GM23338 (cell line): ENCODE measurements around the gene ZACN. TPM values are rescaled to one million over a fixed set of nuclear protein-coding genes. Genes with fewer than 3 reads are reported as not detected.
A peak's percentile ranks its signal among the peaks of the same experiment; 100 is the strongest.

Source experiments
- ATAC-seq: fragments of 200-7000 bp; cut with Tn5 transposase; 3 replicates; pipeline ENCODE4 v1.9.1; 2020
- DNase-seq: peaks from one replicate; pipeline ENCODE4 v3.0.0-alpha.2; 2015; ENCODE audit warnings: low spot score
- H2AFZ ChIP-seq: fragments of 200-600 bp; sonication (generic); 2 replicates; pipeline ENCODE4 v1.8.0; 2016; ENCODE audit warnings: antibody characterized with exemption, mild to moderate bottlenecking, moderate library complexity
- H3F3A ChIP-seq: fragments of 200-600 bp; sonication (generic); replicated peaks from 2 replicates; pipeline ENCODE4 v1.8.0; 2017; ENCODE audit warnings: antibody characterized with exemption, mixed run types, low read depth
- H3K27ac ChIP-seq: fragments of 200-600 bp; sonication (generic); 2 replicates; pipeline ENCODE4 v1.6.1; 2016; ENCODE audit warnings: low read depth
- H3K27me3 ChIP-seq: fragments of 200-600 bp; sonication (generic); 2 replicates; pipeline ENCODE4 v1.8.0; 2016; ENCODE audit warnings: mild to moderate bottlenecking, mixed run types, moderate library complexity; ENCODE audit not compliant: insufficient read depth
- H3K36me3 ChIP-seq: fragments of 200-600 bp; sonication (generic); 2 replicates; pipeline ENCODE4 v1.8.0; 2016; ENCODE audit warnings: mild to moderate bottlenecking; ENCODE audit not compliant: insufficient read depth
- H3K4me1 ChIP-seq: fragments of 200-600 bp; sonication (generic); 2 replicates; pipeline ENCODE4 v1.8.0; 2016; ENCODE audit warnings: mild to moderate bottlenecking, moderate library complexity; ENCODE audit not compliant: insufficient read depth
- H3K4me2 ChIP-seq: fragments of 200-600 bp; sonication (generic); 2 replicates; pipeline ENCODE4 v1.7.1; 2017; ENCODE audit warnings: mixed run types
- H3K4me3 ChIP-seq: fragments of 200-600 bp; sonication (generic); 2 replicates; pipeline ENCODE4 v1.6.1; 2016; ENCODE audit warnings: mixed run types
- H3K79me2 ChIP-seq: fragments of 200-600 bp; sonication (generic); replicated peaks from 2 replicates; pipeline ENCODE4 v1.8.0; 2017; ENCODE audit warnings: mild to moderate bottlenecking; ENCODE audit not compliant: insufficient read depth
- H3K9me2 ChIP-seq: fragments of 200-600 bp; sonication (generic); 2 replicates; pipeline ENCODE4 v1.8.0; 2017; ENCODE audit not compliant: insufficient read depth
- H4K20me1 ChIP-seq: fragments of 200-600 bp; sonication (generic); replicated peaks from 2 replicates; pipeline ENCODE4 v1.8.0; 2017; ENCODE audit warnings: mild to moderate bottlenecking; ENCODE audit not compliant: insufficient read depth
- H3K27ac Mint-ChIP-seq: 2 replicates; pipeline ENCODE4 v1.8.0; 2020; ENCODE audit warnings: inconsistent platforms, mild to moderate bottlenecking, moderate library complexity, mixed read lengths
- H3K27me3 Mint-ChIP-seq: 3 replicates; pipeline ENCODE4 v1.8.0; 2022; ENCODE audit warnings: low read depth, mild to moderate bottlenecking, moderate library complexity, mixed read lengths, inconsistent platforms; ENCODE audit not compliant: insufficient read depth, poor library complexity
- H3K36me3 Mint-ChIP-seq: 3 replicates; pipeline ENCODE4 v1.8.0; 2021; ENCODE audit warnings: low read depth, mild to moderate bottlenecking, inconsistent platforms, moderate library complexity, mixed read lengths
- H3K4me1 Mint-ChIP-seq: 3 replicates; pipeline ENCODE4 v1.8.0; 2020; ENCODE audit warnings: mild to moderate bottlenecking, inconsistent platforms, mixed read lengths
- H3K4me3 Mint-ChIP-seq: 3 replicates; pipeline ENCODE4 v1.8.0; 2021; ENCODE audit warnings: moderate library complexity, mild to moderate bottlenecking, inconsistent platforms, mixed read lengths
- H3K9me3 Mint-ChIP-seq: 3 replicates; pipeline ENCODE4 v1.8.0; 2020; ENCODE audit warnings: moderate library complexity, mild to moderate bottlenecking, inconsistent platforms, mixed read lengths
- CREB1 ChIP-seq: fragments of 250-450 bp; sonication (Bioruptor Pico); IDR thresholded peaks from 2 replicates; pipeline ENCODE4 v1.5.0; 2020; ENCODE audit warnings: low read depth, mild to moderate bottlenecking, moderate library complexity
- CTCF ChIP-seq, 2 experiments: fragments of 200-600 bp in 1 of 2; sonication (generic) in 1 of 2; conservative IDR thresholded peaks; 2 replicates each; pipeline versions ENCODE4 v1.5.1 to v1.6.1; 2016 to 2017; ENCODE audit warnings: antibody characterized with exemption in 2 of 2, low read depth in 2 of 2, mild to moderate bottlenecking in 2 of 2, moderate library complexity in 1 of 2
- ETS1 ChIP-seq: IDR thresholded peaks from 2 replicates; pipeline ENCODE4 v1.6.1; 2016; ENCODE audit warnings: antibody characterized with exemption
- EZH2 ChIP-seq: fragments of 200-600 bp; sonication (generic); IDR thresholded peaks from one replicate; pipeline ENCODE4 v1.8.0; 2017; ENCODE audit warnings: antibody characterized with exemption, mild to moderate bottlenecking, low read depth; ENCODE audit not compliant: unreplicated experiment
- EZH2phosphoT487 ChIP-seq: fragments of 200-600 bp; sonication (generic); IDR thresholded peaks from one replicate; pipeline ENCODE4 v1.8.1; 2018; ENCODE audit warnings: antibody characterized with exemption; ENCODE audit not compliant: unreplicated experiment
- JUNB ChIP-seq: IDR thresholded peaks from one replicate; pipeline ENCODE4 v1.6.1; 2016; ENCODE audit warnings: antibody characterized with exemption; ENCODE audit not compliant: unreplicated experiment
- NANOG ChIP-seq: IDR thresholded peaks from 2 replicates; pipeline ENCODE4 v1.6.1; 2016; ENCODE audit warnings: antibody characterized with exemption, borderline replicate concordance
- POLR2AphosphoS5 ChIP-seq: IDR thresholded peaks from 2 replicates; pipeline ENCODE4 v1.6.1; 2016; ENCODE audit warnings: antibody characterized with exemption, low read depth
- REST ChIP-seq: IDR thresholded peaks from one replicate; pipeline ENCODE4 v1.6.1; 2018; ENCODE audit warnings: antibody characterized with exemption; ENCODE audit not compliant: unreplicated experiment
- STAT1 ChIP-seq: IDR thresholded peaks from one replicate; pipeline ENCODE4 v1.6.1; 2016; ENCODE audit warnings: antibody characterized with exemption; ENCODE audit not compliant: unreplicated experiment
- ZNF114 ChIP-seq: fragments of 250-450 bp; sonication (Bioruptor Pico); IDR thresholded peaks from 2 replicates; pipeline ENCODE4 v1.5.0; 2020; ENCODE audit warnings: mild to moderate bottlenecking, moderate library complexity
- ZNF331 ChIP-seq: fragments of 250-450 bp; sonication (Bioruptor Pico); IDR thresholded peaks from 2 replicates; pipeline ENCODE4 v1.5.0; 2020; ENCODE audit warnings: low read depth, mild to moderate bottlenecking, moderate library complexity
- ZNF462 ChIP-seq: fragments of 250-450 bp; sonication (Bioruptor Pico); IDR thresholded peaks from 2 replicates; pipeline ENCODE4 v1.5.0; 2020; ENCODE audit warnings: mild to moderate bottlenecking, moderate library complexity
- polyA plus RNA-seq: library from polyadenylated mRNA; unstranded; fragments of >200 nt; fragmentation: Nextera tagmentation; extraction: Ambion mirVana; gene quantifications from 2 replicates; pipeline ENCODE4 v1.2.1, GENCODE V29; 2016
- total RNA-seq: library from RNA; depleted of rRNA; stranded (reverse); fragments of >200 nt; shearing (Covaris generic); gene quantifications from 2 replicates; pipeline ENCODE4 v1.2.3, GENCODE V29; 2014

The ZACN gene
- total and polyA plus RNA-seq, 2 experiments from 2014 or later = 0.47 TPM; not detected in 1

- H3K9me3 Mint-ChIP-seq = no peaks in the 10 kb centered on the region
- Histone ChIP-seq H3K79me2 (no peaks in the 10 kb centered on the region), H3K36me3 (peaks cover 21% of the 10 kb centered on the region), H2AFZ (no peak overlapping the region), H3K9me2 (no peaks in the 10 kb centered on the region), H3K4me2 (0 out of 2 replicates have a peak overlapping the region, but pooled peaks have one; percentile 26), H3K27me3 (no peaks in the 10 kb centered on the region), H3F3A (peaks cover 13% of the 10 kb centered on the region), H3K4me1 (peaks cover 10% of the 10 kb centered on the region), H3K27ac (peak overlapping the region; percentile 59), H4K20me1 (no peaks in the 10 kb centered on the region; the same call in none of the 2 replicates), H3K4me3 (no peak overlapping the region)
- ATAC-seq (peak; percentile 63), DNase-seq (peak; percentile 74)
- H3K27me3 Mint-ChIP-seq = peaks cover 3% of the 10 kb centered on the region
- H3K4me3 Mint-ChIP-seq = no peak overlapping the region
- TF ChIP-seq STAT1 (no peak), ETS1 (no peak), ZNF114 (no peak), JUNB (no peak), CTCF (conservative IDR thresholded peaks at IDR 0.05; ENCODE audit: low read depth in 2 of 2) (no peak), CREB1 (CRISPR knock-in tag) (no peak), ZNF331 (CRISPR knock-in tag) (no peak), NANOG (no peak), REST (no peak), POLR2AphosphoS5 (no peak), EZH2phosphoT487 (no peak), EZH2 (no peak), ZNF462 (CRISPR knock-in tag) (no peak)
- peaks cover 25% of the 10 kb centered on the region for H3K4me1 Mint-ChIP-seq
- H3K27ac Mint-ChIP-seq = peak overlapping the region; percentile 33; the same call in 1 of the 2 replicates
- H3K36me3 Mint-ChIP-seq = peaks cover 34% of the 10 kb centered on the region
Measured at GRCh38 chr17:76036497-76037261, 42.3 kb upstream of the ZACN start.
